GM12892 (cell line): Measurements from ENCODE around the gene EFR3B.
"Not testable (repeated sequence)": the region's sequence is repeated elsewhere in the genome, so short reads cannot be mapped to it uniquely, and the experiment has no call there.

Source experiments
- DNase-seq: peaks from one replicate; pipeline ENCODE4 v3.0.0; 2011; ENCODE audit not compliant: insufficient read length
- FAIRE-seq: peaks from 2 replicates; lab custom pipeline; 2011; peaks lifted over from hg19 to GRCh38; lab: Jason Lieb, UNC
- POLR2A ChIP-seq: IDR thresholded peaks from 2 replicates; pipeline ENCODE4 v1.6.1; 2011; ENCODE audit warnings: low read depth, low read length, control low read depth
- POLR2AphosphoS5 ChIP-seq: IDR thresholded peaks from 2 replicates; pipeline ENCODE4 v1.6.1; 2011; ENCODE audit warnings: low read depth, low read length, control low read depth
- TAF1 ChIP-seq: IDR thresholded peaks from 2 replicates; pipeline ENCODE4 v1.6.1; 2011; ENCODE audit warnings: low read depth, mild to moderate bottlenecking, control low read depth, low read length, borderline replicate concordance

Gene EFR3B

DNA sequence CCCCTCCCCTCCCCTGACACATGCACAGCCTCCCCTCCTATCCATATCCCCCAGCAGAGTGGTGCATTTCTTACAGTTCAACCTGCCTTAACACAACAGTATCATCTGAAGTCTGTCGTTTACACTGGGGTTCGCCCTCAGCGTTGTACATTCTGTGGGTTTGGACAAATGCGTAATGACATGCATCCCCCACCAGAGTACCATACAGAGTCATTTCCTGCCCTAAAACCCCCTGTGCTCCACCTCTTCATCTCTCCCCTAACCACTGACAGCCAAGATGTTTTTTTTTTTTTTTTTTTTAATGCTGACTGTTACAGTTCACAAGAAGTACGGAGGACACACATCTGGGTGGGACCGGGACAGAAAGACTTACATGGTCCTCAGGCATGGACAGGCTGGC lies 103.9 kb downstream of the EFR3B start:
- no peak for FAIRE-seq
- TF ChIP-seq POLR2A (no peak), TAF1 (no peak), POLR2AphosphoS5 (no peak)
- no peak for DNase-seq

DNA sequence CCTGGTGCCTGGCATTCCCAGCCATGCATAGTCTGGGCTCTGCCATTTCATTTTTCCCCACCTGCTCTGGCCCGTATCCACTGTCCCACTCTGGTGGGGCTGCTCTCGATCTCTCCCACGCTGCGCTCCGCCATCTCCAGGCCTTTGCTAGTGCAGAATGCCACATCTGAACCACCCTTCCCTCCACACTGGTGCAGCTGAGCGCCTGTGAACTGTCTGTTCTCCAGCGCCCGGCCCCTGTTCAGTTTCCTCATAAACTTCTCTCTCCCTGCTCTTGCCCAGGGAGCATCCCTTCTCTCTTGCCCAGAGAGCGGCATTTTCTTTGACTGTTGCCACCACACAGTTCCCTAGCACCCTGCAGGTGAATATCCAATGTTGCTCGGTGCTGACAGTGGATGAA lies 105.0 kb downstream of the EFR3B start:
- TF ChIP-seq POLR2A (no peak), TAF1 (no peak), POLR2AphosphoS5 (no peak)
- DNase-seq, result no peak
- FAIRE-seq, result no peak

DNA sequence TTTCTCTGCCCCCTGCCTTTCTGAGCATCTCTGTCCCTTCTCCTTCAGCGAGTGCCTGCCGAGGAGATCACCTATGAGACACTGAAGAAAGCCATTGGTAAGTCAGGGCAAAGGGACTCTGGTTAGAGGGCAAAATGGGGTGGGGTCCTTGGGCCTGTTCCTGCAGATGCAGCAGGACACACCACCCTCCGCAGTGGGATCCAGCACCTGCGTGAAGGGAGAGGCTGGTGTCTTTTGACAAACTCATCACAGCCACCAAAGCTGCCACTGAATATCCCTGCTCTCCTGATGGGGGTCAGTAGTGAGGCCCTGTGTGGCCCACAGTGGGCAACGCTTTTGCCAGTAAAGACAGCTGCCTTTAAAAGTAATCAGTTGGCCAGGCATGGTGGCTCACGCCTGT lies 107.8 kb downstream of the EFR3B start:
- FAIRE-seq, result no peak
- no peak for DNase-seq
- TF ChIP-seq TAF1, result no peak
- TF ChIP-seq POLR2A, result no peak
- TF ChIP-seq POLR2AphosphoS5, result no peak

GRCh38 chr2:25150993-25151392 lies 109.1 kb downstream of the EFR3B start:
- DNase-seq, FAIRE-seq: not testable (repeated sequence)

GRCh38 chr2:25151718-25152117 lies 109.8 kb downstream of the EFR3B start:
- no peak for TF ChIP-seq POLR2AphosphoS5
- no peak for TF ChIP-seq TAF1
- TF ChIP-seq POLR2A, result no peak
- FAIRE-seq (no peak), DNase-seq (no peak)

- FAIRE-seq, result no peak
Observed at GRCh38 chr2:25155401-25155800, 113.5 kb downstream of the EFR3B start.

GRCh38 chr2:25158096-25158852 lies 116.4 kb downstream of the EFR3B start:
- DNase-seq (no peak), FAIRE-seq (no peak)
- TF ChIP-seq POLR2A (no peak), TAF1 (no peak), POLR2AphosphoS5 (no peak)

More at GRCh38 chr2:25155401-25155800, 113.5 kb downstream of the EFR3B start:
- DNase-seq, result no peak
- TF ChIP-seq TAF1 (no peak), POLR2A (no peak), POLR2AphosphoS5 (no peak)

DNA sequence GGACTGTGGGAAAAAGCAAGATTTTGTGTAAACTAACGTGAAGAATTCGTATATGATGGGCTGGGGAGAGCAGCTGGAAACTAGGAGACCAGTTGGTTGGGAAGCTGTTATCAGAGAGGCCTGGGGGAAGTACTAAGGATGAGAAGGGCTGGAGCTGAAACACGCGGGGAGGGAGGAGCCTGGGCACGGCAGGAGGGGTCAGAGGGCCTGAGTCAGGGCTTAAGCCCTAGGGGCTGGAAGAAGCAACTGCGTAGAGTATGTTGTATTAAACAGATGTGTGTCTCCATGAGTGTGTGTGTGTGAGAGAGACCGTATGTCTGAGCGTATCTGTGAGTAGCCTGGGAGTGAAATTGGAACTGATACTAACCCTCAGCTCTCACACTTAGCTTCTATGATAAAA lies 118.1 kb downstream of the EFR3B start:
- TF ChIP-seq POLR2A, result no peak
- TF ChIP-seq POLR2AphosphoS5, result no peak
- no peak for TF ChIP-seq TAF1
- no peak for DNase-seq
- no peak for FAIRE-seq

DNA sequence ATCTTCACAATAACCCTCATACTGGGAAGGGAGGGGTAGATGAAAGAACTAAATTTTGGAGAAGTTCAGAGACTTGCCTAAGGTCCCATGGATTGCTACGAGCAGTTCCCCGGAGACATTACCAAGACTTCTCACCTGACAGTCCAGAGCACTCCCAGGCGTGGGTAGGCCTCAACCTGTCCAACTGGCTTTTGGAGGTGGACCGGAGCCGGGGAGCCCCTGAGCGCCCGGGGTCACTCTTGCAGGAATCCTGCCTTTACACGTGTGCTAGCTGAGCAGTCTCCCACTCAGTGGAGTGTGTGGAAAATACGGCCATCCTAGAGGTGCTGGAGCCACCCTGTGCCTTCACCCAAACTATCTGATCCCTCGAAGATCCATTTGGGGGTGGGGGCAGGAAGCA lies 118.5 kb downstream of the EFR3B start:
- no peak for DNase-seq
- no peak for TF ChIP-seq POLR2AphosphoS5
- TF ChIP-seq POLR2A, result no peak
- TF ChIP-seq TAF1, result no peak
- no peak for FAIRE-seq

DNA sequence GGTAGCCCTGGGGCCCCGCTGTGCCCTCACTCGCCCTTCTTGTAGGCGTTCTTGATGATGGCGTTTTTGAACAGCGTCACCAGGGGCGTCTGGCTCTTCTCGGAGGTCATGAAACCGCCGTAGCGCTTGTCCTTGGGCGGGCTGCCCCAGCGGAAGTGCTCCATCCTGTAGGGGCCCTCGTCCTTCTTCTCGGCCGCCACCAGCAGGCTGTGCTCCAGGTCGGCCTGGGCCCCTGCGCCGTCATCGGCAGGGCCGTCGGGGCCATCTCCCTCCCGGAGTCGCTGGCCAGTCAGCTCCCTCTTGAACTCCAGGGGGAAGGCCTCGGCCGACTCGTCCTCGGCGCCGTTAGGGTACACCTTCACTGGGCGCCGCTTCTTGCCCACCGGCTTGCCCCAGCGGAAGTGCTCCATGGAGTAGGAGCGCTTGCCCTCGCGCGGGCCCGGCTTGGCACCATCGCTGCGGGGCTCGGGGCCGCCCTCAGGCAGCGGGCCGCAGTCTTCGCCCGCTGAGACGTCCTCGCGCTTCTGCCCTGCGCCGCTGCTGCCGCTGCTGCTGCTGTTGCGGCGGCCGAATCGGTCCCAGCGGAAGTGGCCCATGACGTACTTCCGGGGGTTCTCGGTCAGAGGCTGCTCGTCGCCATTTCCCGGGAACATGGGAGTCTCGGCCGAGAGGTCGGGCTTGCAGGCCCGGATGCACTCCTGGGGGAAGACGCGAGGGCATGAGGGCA lies 119.3 kb downstream of the EFR3B start:
- FAIRE-seq (no peak), DNase-seq (peak; percentile 40)
- TF ChIP-seq POLR2A (peak; percentile 94; the same call in 1 of the 2 replicates), POLR2AphosphoS5 (peak; percentile 84), TAF1 (0 out of 2 replicates have a peak, but pooled peaks have one; percentile 29)

- not testable (repeated sequence) for DNase-seq, FAIRE-seq
Observed at GRCh38 chr2:25162061-25162460, 120.2 kb downstream of the EFR3B start.

- TF ChIP-seq TAF1 (no peak), POLR2A (no peak), POLR2AphosphoS5 (no peak)
- no peak for DNase-seq
- no peak for FAIRE-seq
Observed at GRCh38 chr2:25164561-25164960, 122.7 kb downstream of the EFR3B start.
